Right lobe of liver (tissue), 6 donors: Measurements from ENCODE around the gene CCDC92. TPM values are rescaled to one million over a fixed set of nuclear protein-coding genes. Genes with fewer than 3 reads are reported as not detected.

Experiments used
- ATAC-seq, 4 donors: fragments of 200-7000 bp; cut with Tn5 transposase; one replicate each; pipeline ENCODE4 v1.9.1; 2020; ENCODE audit warnings: mild to moderate bottlenecking in 4 of 4, moderate library complexity in 4 of 4
- DNase-seq, 3 donors: peaks; one replicate each; pipeline ENCODE4 v3.0.0-alpha.2; 2020
- H3K27ac ChIP-seq, 3 donors: fragments of 200-600 bp; one replicate each; pipeline ENCODE4 v1.8.0; 2022
- H3K27me3 ChIP-seq, 2 donors: fragments of 200-600 bp; one replicate each; pipeline ENCODE4 v1.8.0; 2022
- H3K36me3 ChIP-seq, 4 donors: fragments of 200-600 bp; sonication (generic) in 1 of 4; one replicate each; pipeline versions ENCODE4 v1.5.1 to v1.8.0; 2017 to 2022; ENCODE audit warnings: control low read depth in 1 of 4
- H3K4me1 ChIP-seq, 4 donors: fragments of 200-600 bp; sonication (generic) in 1 of 4; one replicate each; pipeline versions ENCODE4 v1.5.1 to v1.8.0; 2017 to 2022; ENCODE audit warnings: control low read depth in 1 of 4
- H3K4me3 ChIP-seq, 3 donors: fragments of 200-600 bp; one replicate each; pipeline ENCODE4 v1.8.0; 2022
- H3K9me3 ChIP-seq, 4 donors: fragments of 200-600 bp; sonication (generic) in 1 of 4; one replicate each; pipeline versions ENCODE4 v1.5.1 to v1.8.0; 2017 to 2022; ENCODE audit warnings: control low read depth in 1 of 4
- POLR2A ChIP-seq: fragments of 450-650 bp; IDR thresholded peaks from one replicate; pipeline ENCODE4 v1.6.1; 2017; ENCODE audit warnings: antibody characterized with exemption, mild to moderate bottlenecking
- WGBS: methylation state at CpG from one replicate; pipeline ENCODE4 v1.1.6; 2018; ENCODE audit warnings: low coverage, low lambda C conversion rate; ENCODE audit not compliant: insufficient coverage; ENCODE audit errors: missing lambda C conversion rate; 5-methylcytosine and 5-hydroxymethylcytosine counted together
- intact Hi-C, 2 donors: fragments of 100-400 bp; cut with DNase I; formaldehyde crosslinking; loops; one replicate each; pipeline versions ENCODE4 v1.11.2 to v1.14.1; 2022
- total RNA-seq, 6 experiments: library from RNA; depleted of rRNA in 2 of 6; stranded (reverse); fragments of >200 nt in 2 of 6; fragmentation: NEBNext Ultra II Directional in 3 of 6; extraction: Animal tissue kit (Norgen Biotek cat#: 25700) in 3 of 6; gene quantifications; one replicate each; pipeline versions ENCODE4 v1.1.0 to v1.2.4, GENCODE V29; 2016 to 2023
- TF ChIP-seq, protein P1 (sequence below), 4 donors: fragments of 200-600 bp in 3 of 4; fragments of 450-650 bp in 1 of 4; IDR thresholded peaks; one replicate each; pipeline versions ENCODE4 v1.5.1 to v1.8.0; 2016 to 2022; ENCODE audit warnings: antibody characterized with exemption in 4 of 4, mild to moderate bottlenecking in 2 of 4
- donor health status: DM: no; HTN: yes; CAD: no.
- donor health status: DM: no; HTN: no; CAD: no.
- donor health status: DM: no; HTN: no; CAD: no.
- donor health status: DM: no; HTN: yes; CAD: no.
- donor health status: DM: no; HTN: yes; CAD: no.

The CCDC92 gene
- total RNA-seq, 6 experiments from 2014 or later, result 12.5 to 17.5 (median 16.1) TPM

- DNase-seq, result no peak
- H3K27ac ChIP-seq, result no peak overlapping the region
- no peak for ATAC-seq
Observed at GRCh38 chr12:124008595-124008994, 36.0 kb upstream of the CCDC92 start.

DNA sequence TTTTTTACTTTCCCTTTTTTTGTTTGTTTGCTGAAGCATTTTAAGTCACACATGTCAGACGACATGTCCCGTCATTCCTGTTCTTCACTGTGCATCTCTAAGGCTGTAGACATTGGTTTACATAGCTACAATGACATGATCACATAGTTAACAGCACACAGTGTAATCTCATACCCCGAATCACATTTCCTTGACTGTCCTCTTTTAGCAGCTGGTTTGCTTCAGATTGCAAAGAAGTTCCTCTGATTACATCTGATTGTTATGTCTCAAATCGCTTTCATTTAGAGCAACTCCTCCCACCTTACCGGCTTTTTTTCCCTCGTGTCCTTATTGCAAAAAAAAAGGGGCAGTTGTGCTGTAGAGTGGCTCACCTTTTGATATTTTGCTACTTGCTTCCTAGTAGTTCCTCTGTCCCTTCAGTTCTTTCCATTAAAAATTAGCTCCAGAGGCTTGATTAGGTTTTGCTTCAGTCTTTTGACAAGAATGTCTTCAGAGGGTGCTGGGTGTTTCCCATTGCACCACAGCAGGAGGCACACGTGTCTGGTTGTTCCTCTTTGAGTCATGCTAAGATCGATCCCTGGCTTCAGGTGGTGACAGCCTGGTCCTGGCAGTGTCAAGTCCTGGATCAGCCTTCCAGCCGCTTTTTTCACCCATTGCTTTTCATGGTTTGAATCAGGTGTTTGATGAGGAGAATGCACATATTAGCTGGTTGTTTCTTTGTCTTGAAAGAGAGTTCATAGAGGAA is 35.4 kb upstream of the CCDC92 start:
- H3K27ac ChIP-seq, result no peak overlapping the region
- no peaks in the 10 kb centered on the region for H3K9me3 ChIP-seq
- 50% methylated on average over 9 of the region's 9 CpGs for WGBS
- peaks cover 0 to 9% (median 5%) of the 10 kb centered on the region in 4 donors for H3K36me3 ChIP-seq
- H3K4me1 ChIP-seq, result peaks cover 0 to 43% (median 11%) of the 10 kb centered on the region in 4 donors
- ATAC-seq, result peak; percentile 54 to 89 (median 84)
- TF ChIP-seq POLR2A, result no peak
- TF ChIP-seq, protein P1, sequence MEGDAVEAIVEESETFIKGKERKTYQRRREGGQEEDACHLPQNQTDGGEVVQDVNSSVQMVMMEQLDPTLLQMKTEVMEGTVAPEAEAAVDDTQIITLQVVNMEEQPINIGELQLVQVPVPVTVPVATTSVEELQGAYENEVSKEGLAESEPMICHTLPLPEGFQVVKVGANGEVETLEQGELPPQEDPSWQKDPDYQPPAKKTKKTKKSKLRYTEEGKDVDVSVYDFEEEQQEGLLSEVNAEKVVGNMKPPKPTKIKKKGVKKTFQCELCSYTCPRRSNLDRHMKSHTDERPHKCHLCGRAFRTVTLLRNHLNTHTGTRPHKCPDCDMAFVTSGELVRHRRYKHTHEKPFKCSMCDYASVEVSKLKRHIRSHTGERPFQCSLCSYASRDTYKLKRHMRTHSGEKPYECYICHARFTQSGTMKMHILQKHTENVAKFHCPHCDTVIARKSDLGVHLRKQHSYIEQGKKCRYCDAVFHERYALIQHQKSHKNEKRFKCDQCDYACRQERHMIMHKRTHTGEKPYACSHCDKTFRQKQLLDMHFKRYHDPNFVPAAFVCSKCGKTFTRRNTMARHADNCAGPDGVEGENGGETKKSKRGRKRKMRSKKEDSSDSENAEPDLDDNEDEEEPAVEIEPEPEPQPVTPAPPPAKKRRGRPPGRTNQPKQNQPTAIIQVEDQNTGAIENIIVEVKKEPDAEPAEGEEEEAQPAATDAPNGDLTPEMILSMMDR (IDR thresholded peaks at IDR 0.05), result no peak
- intact Hi-C loops, result no loop called here
- DNase-seq, result peak in 2 of 3 donors; percentile 54 to 86
- no peak overlapping the region for H3K4me3 ChIP-seq
- no peaks in the 10 kb centered on the region for H3K27me3 ChIP-seq

More at GRCh38 chr12:124008595-124008994, 36.0 kb upstream of the CCDC92 start:
- intact Hi-C loops, result no loop called here
- peaks cover 0 to 37% (median 11%) of the 10 kb centered on the region in 4 donors for H3K4me1 ChIP-seq
- H3K9me3 ChIP-seq, result no peaks in the 10 kb centered on the region
- no peak overlapping the region for H3K4me3 ChIP-seq
- H3K27me3 ChIP-seq, result no peaks in the 10 kb centered on the region
- peaks cover 0 to 10% (median 5%) of the 10 kb centered on the region in 4 donors for H3K36me3 ChIP-seq
- TF ChIP-seq POLR2A, result no peak
- TF ChIP-seq, protein P1 (IDR thresholded peaks at IDR 0.05), result no peak
- WGBS, result 73% methylated on average over 3 of the region's 3 CpGs

- WGBS, result 87% methylated on average over 10 of the region's 14 CpGs
Observed at GRCh38 chr12:124006846-124007713, 34.4 kb upstream of the CCDC92 start.

DNA sequence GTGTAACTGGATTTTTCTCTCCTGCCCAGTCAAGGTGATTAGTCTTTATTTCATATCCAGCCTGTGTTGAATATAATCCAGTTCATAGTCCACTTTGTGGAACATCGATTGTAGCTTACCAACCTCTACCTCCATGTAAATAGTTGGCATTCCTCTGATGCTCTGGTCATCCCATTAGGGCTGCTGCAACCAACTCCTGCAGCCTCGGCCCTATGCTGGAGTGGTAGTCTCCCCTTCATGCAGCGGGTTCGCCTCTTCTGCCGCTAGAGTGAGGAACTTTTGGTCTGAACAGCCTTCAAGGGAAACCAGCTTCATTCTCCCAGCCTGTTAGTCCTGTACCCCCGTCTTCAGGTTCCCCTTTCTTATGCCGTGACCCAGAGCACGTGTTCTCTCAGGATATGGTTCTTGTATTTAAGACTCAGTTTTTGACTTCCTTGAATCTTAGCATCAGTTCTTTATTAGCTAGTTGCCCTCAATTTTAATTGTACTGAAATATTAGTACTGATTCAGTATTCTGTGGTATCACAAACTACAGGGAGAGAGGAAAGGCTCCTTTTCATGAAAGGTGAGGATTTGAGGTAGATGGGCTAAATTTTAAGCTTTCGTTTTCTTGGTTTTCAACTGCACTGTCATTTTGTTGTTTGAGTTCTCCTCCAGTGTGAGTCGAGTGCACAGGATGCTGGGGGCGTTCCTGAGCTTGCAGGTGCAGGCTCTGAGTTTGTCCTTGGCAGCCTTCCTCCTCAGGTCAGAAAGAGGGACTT is 33.6 kb upstream of the CCDC92 start:
- Histone ChIP-seq H3K27me3 (no peaks in the 10 kb centered on the region), H3K36me3 (peaks cover 0 to 3% (median 0%) of the 10 kb centered on the region in 4 donors), H3K27ac (no peak overlapping the region), H3K4me1 (peaks cover 0 to 31% (median 5%) of the 10 kb centered on the region in 4 donors), H3K9me3 (no peaks in the 10 kb centered on the region), H3K4me3 (no peak overlapping the region)
- ATAC-seq, result peak in 2 of 4 donors; percentile 39 to 58
- 57% methylated on average over 10 of the region's 11 CpGs for WGBS
- intact Hi-C loops, result no loop called here
- no peak for DNase-seq
- TF ChIP-seq POLR2A, result no peak
- TF ChIP-seq, protein P1 (IDR thresholded peaks at IDR 0.05), result no peak

More at GRCh38 chr12:124006846-124007713, 34.4 kb upstream of the CCDC92 start:
- ATAC-seq (no peak), DNase-seq (no peak)
- Histone ChIP-seq H3K9me3 (no peaks in the 10 kb centered on the region), H3K4me1 (peaks cover 0 to 40% (median 8%) of the 10 kb centered on the region in 4 donors), H3K4me3 (no peak overlapping the region), H3K27ac (no peak overlapping the region), H3K27me3 (no peaks in the 10 kb centered on the region), H3K36me3 (peaks cover 0 to 3% (median under 1%) of the 10 kb centered on the region in 4 donors)
- TF ChIP-seq POLR2A, result no peak
- TF ChIP-seq, protein P1 (IDR thresholded peaks at IDR 0.05), result no peak
- intact Hi-C loops, result no loop called here
